ENCODE results near the gene WDR46. TPM values are rescaled to one million over a fixed set of nuclear protein-coding genes. Genes with fewer than 3 reads are reported as not detected.

WDR46 gene
- total and polyA plus RNA-seq, 2 of the 8 experiments (the other 6 are each of a cell fraction or from before 2014, with no cell fraction given), result 69.7 to 91.0 TPM

DNA sequence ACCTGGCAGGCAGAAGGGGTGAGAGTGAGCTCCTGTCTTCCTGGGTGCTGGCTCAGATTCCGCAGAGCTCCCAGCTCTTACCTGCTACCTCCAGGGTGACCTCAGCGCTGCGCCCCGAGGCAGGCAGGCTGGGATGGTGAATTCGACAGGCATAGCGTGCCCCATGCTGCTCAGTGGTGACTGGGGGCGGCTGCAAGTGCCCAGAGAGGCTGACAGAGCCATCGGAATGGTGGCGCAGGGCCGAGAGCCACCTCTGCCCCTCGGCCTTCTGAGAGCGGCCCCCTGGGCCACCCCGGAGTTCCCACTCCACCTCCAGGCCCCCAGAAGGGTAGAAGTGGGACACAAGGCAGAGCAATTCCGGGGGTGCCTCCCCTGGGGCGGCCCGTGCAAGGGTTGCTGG is 15.2 kb upstream of the WDR46 start:
- ChIA-PET CTCF (ENCODE audit: partially characterized antibody) (no interaction called here), POLR2A (ENCODE audit: partially characterized antibody) (interaction anchor here (0.5 kb wide), 1 partner anchor 20 kb away, joined by 3 read pairs; no protein-coding TSS in a partner anchor)
- H3K9me3 ChIP-seq (ENCODE audit: insufficient read depth in 2 of 2, low read depth in 1 of 2, low read length in 1 of 2), result no peaks in the 10 kb centered on the region
- H3K56ac ChIP-seq (replicated peaks; ENCODE audit: insufficient read length, low read depth, low read length), result no peak overlapping the region
- no peak overlapping the region; a peak in 1 of 7 replicates for H3K9ac ChIP-seq (replicated peaks in 1 of 4; ENCODE audit: extremely low read depth in 1 of 4, low read depth in 3 of 4, low read length in 3 of 4)
- H3K4me3 ChIP-seq (ENCODE audit: extremely low read depth in 1 of 4, insufficient read depth in 2 of 4, low read depth in 3 of 4, low read length in 4 of 4), result no peak overlapping the region
- H3K79me1 ChIP-seq (ENCODE audit: low read depth, low read length), result 0 out of 2 replicates have a peak, but pooled peaks cover 3% of the 10 kb centered on the region
- no peak overlapping the region for H3K4ac ChIP-seq (replicated peaks; ENCODE audit: insufficient read length, low read depth, low read length)
- H3K4me2 ChIP-seq (ENCODE audit: insufficient read depth in 1 of 2, low read depth in 2 of 2, low read length in 2 of 2), result no peak overlapping the region
- H4K5ac ChIP-seq (ENCODE audit: insufficient read length, low read depth, low read length), result no peak overlapping the region
- H4K91ac ChIP-seq (replicated peaks; ENCODE audit: insufficient read length, low read length), result no peak overlapping the region
- no peak overlapping the region for H3K18ac ChIP-seq (ENCODE audit: extremely low read depth, low read length)
- H3K36me3 ChIP-seq (ENCODE audit: control insufficient read depth in 2 of 4, insufficient read depth in 4 of 4, low read length in 3 of 4), result no peaks in the 10 kb centered on the region; a peak in 2 of 8 replicates
- FAIRE-seq, result no peak
- TF ChIP-seq ASH2L (IDR thresholded peaks at IDR 0.05; ENCODE audit: low read length), result no peak
- TF ChIP-seq SP4 (IDR thresholded peaks at IDR 0.05; ENCODE audit: low read length), result no peak
- TF ChIP-seq EZH2 (IDR thresholded peaks at IDR 0.05; ENCODE audit: low read depth, low read length, severe bottlenecking), result no peak
- no peak for TF ChIP-seq RFX5 (IDR thresholded peaks at IDR 0.05; ENCODE audit: borderline replicate concordance, low read depth, low read length)
- no peak for TF ChIP-seq YY1 (IDR thresholded peaks at IDR 0.05; ENCODE audit: low read depth, low read length)
- TF ChIP-seq TAF1 (IDR thresholded peaks at IDR 0.05; ENCODE audit: low read depth, low read length), result no peak
- H4K8ac ChIP-seq (ENCODE audit: extremely low read depth, insufficient read depth, low read length), result peak overlapping the region; percentile 66
- peaks cover 0 to 15% of the 10 kb centered on the region in 2 experiments; a peak in 2 of 4 replicates for H3K79me2 ChIP-seq (ENCODE audit: control insufficient read depth in 1 of 2, insufficient read depth in 2 of 2, low read length in 2 of 2)
- H3K27ac ChIP-seq (ENCODE audit: low read depth, low read length), result no peak overlapping the region
- no peak overlapping the region for H3K23ac ChIP-seq (ENCODE audit: insufficient read length)
- H2BK15ac ChIP-seq (ENCODE audit: low read length), result no peak overlapping the region
- H2AK5ac ChIP-seq (ENCODE audit: low read depth, low read length), result no peak overlapping the region
- no peak overlapping the region for H2BK12ac ChIP-seq (ENCODE audit: low read depth, low read length)
- no peaks in the 10 kb centered on the region for H3K27me3 ChIP-seq (replicated peaks in 1 of 4; ENCODE audit: control insufficient read depth in 3 of 4, extremely low read depth in 1 of 4, insufficient read depth in 3 of 4, low read length in 3 of 4)
- H2BK120ac ChIP-seq (replicated peaks; ENCODE audit: low read depth, low read length), result no peak overlapping the region
- no peak overlapping the region for H2BK20ac ChIP-seq (ENCODE audit: low read length)
- no peak overlapping the region for H2AFZ ChIP-seq (ENCODE audit: low read length)
- 91% methylated on average over 16 of the region's 16 CpGs; no CpG with 5 or more reads in 1 of the 2 experiments for WGBS, 2 experiments (ENCODE audit: extremely low coverage in 1 of 2, insufficient coverage in 1 of 2, insufficient read length in 1 of 2, insufficient replicate concordance in 2 of 2, low coverage in 1 of 2, low lambda C conversion rate in 2 of 2, missing lambda C conversion rate in 1 of 2)
- no peak overlapping the region for H3K14ac ChIP-seq (ENCODE audit: insufficient read length)
- H3K4me1 ChIP-seq (replicated peaks in 1 of 4; ENCODE audit: control insufficient read depth in 3 of 4, insufficient read depth in 4 of 4, low read length in 3 of 4), result no peaks in the 10 kb centered on the region
- DNase-seq (ENCODE audit: low read depth in 1 of 2, low spot score in 2 of 2), result no peak
- H2BK5ac ChIP-seq (ENCODE audit: low read depth, low read length), result no peak overlapping the region
- H3K23me2 ChIP-seq (ENCODE audit: low read depth, low read length), result peaks cover 1% of the 10 kb centered on the region; the same call in 1 of the 2 replicates
- peaks cover 0 to 4% of the 10 kb centered on the region in 2 experiments for H4K20me1 ChIP-seq (replicated peaks in 1 of 2; ENCODE audit: control insufficient read depth in 1 of 2, insufficient read depth in 2 of 2, low read length in 2 of 2)
